DOHH2 (cell line): Measurements from ENCODE around the gene KRT33A.

Experiments used
- H3F3A ChIP-seq: fragments of 200-600 bp; sonication (generic), shearing (Covaris generic); 2 replicates; pipeline ENCODE4 v1.6.0; 2016; ENCODE audit warnings: antibody characterized with exemption, mild to moderate bottlenecking; ENCODE audit not compliant: control insufficient read depth, insufficient read depth
- H3K27ac ChIP-seq: fragments of 200-600 bp; sonication (generic); 2 replicates; pipeline ENCODE4 v1.5.1; 2014; ENCODE audit warnings: low read depth, mild to moderate bottlenecking, low read length, moderate library complexity
- H3K27me3 ChIP-seq: fragments of 200-600 bp; sonication (generic); 2 replicates; pipeline ENCODE4 v1.6.1; 2014; ENCODE audit warnings: mild to moderate bottlenecking, low read length, mixed read lengths; ENCODE audit not compliant: control insufficient read depth
- H3K36me3 ChIP-seq: fragments of 200-600 bp; sonication (generic); 2 replicates; pipeline ENCODE4 v1.6.1; 2014; ENCODE audit warnings: mild to moderate bottlenecking, low read length, moderate library complexity, mixed read lengths; ENCODE audit not compliant: control insufficient read depth
- H3K4me1 ChIP-seq: fragments of 200-600 bp; sonication (generic); 2 replicates; pipeline ENCODE4 v1.6.1; 2014; ENCODE audit warnings: mild to moderate bottlenecking, low read length, mixed read lengths; ENCODE audit not compliant: control insufficient read depth
- H3K4me2 ChIP-seq: fragments of 200-600 bp; sonication (generic); 2 replicates; pipeline ENCODE4 v1.6.0; 2014; ENCODE audit warnings: mild to moderate bottlenecking, low read length, moderate library complexity
- H3K4me3 ChIP-seq: fragments of 200-600 bp; sonication (generic); 2 replicates; pipeline ENCODE4 v1.5.1; 2014; ENCODE audit warnings: mild to moderate bottlenecking, low read length, mixed read lengths
- H3K79me2 ChIP-seq: fragments of 200-600 bp; sonication (generic); 2 replicates; pipeline ENCODE4 v1.6.1; 2014; ENCODE audit warnings: mild to moderate bottlenecking, low read length, mixed read lengths; ENCODE audit not compliant: control insufficient read depth
- H3K9me2 ChIP-seq: fragments of 200-600 bp; sonication (generic); replicated peaks from 2 replicates; pipeline ENCODE4 v1.6.1; 2014; ENCODE audit warnings: mild to moderate bottlenecking, low read length, mixed read lengths; ENCODE audit not compliant: control insufficient read depth
- H3K9me3 ChIP-seq: fragments of 200-600 bp; sonication (generic); 2 replicates; pipeline ENCODE4 v1.6.1; 2014; ENCODE audit warnings: antibody characterized with exemption, low read length, mixed read lengths; ENCODE audit not compliant: control insufficient read depth, insufficient read depth
- H4K20me1 ChIP-seq: fragments of 200-600 bp; sonication (generic); 2 replicates; pipeline ENCODE4 v1.6.0; 2014; ENCODE audit warnings: low read depth, mild to moderate bottlenecking, antibody characterized with exemption, low read length, moderate library complexity; ENCODE audit not compliant: control insufficient read depth, insufficient read depth
- CTCF ChIP-seq: fragments of 200-600 bp; sonication (generic); IDR thresholded peaks from one replicate; pipeline ENCODE4 v1.5.1; 2014; ENCODE audit warnings: antibody characterized with exemption, mild to moderate bottlenecking, low read depth, low read length; ENCODE audit not compliant: poor library complexity, severe bottlenecking
- EZH2phosphoT487 ChIP-seq: fragments of 200-600 bp; sonication (generic); IDR thresholded peaks from 2 replicates; pipeline ENCODE4 v1.6.1; 2017; ENCODE audit warnings: borderline replicate concordance, mild to moderate bottlenecking, antibody characterized with exemption, low read length, moderate library complexity, mixed read lengths

Gene KRT33A

GRCh38 chr17:41322094-41322902, 28.3 kb downstream of the KRT33A start:
- Histone ChIP-seq H3K4me2 (no peak overlapping the region), H3K36me3 (no peaks in the 10 kb centered on the region; the same call in 1 of the 2 replicates), H3K79me2 (no peaks in the 10 kb centered on the region), H3K9me2 (no peaks in the 10 kb centered on the region), H3K27ac (no peak overlapping the region), H3K4me3 (no peak overlapping the region), H4K20me1 (no peaks in the 10 kb centered on the region), H3K4me1 (peaks cover 25% of the 10 kb centered on the region), H3F3A (no peaks in the 10 kb centered on the region), H3K27me3 (no peaks in the 10 kb centered on the region), H3K9me3 (peaks cover 16% of the 10 kb centered on the region)
- no peak for TF ChIP-seq EZH2phosphoT487
- TF ChIP-seq CTCF, result peak; percentile 78

- Histone ChIP-seq H4K20me1 (no peaks in the 10 kb centered on the region), H3F3A (no peaks in the 10 kb centered on the region), H3K4me1 (peaks cover 25% of the 10 kb centered on the region), H3K79me2 (no peaks in the 10 kb centered on the region), H3K4me2 (no peak overlapping the region), H3K27ac (no peak overlapping the region), H3K4me3 (no peak overlapping the region), H3K27me3 (no peaks in the 10 kb centered on the region), H3K9me3 (peaks cover 16% of the 10 kb centered on the region), H3K36me3 (no peaks in the 10 kb centered on the region; the same call in 1 of the 2 replicates), H3K9me2 (no peaks in the 10 kb centered on the region)
- no peak for TF ChIP-seq EZH2phosphoT487
- TF ChIP-seq CTCF, result no peak
Measured at GRCh38 chr17:41318231-41318630, 32.4 kb downstream of the KRT33A start.

- no peak overlapping the region for H3K27ac ChIP-seq
- no peaks in the 10 kb centered on the region; the same call in 1 of the 2 replicates for H3K36me3 ChIP-seq
- H4K20me1 ChIP-seq, result no peaks in the 10 kb centered on the region
- TF ChIP-seq CTCF (no peak), EZH2phosphoT487 (no peak)
- no peaks in the 10 kb centered on the region for H3K9me2 ChIP-seq
- H3K79me2 ChIP-seq, result no peaks in the 10 kb centered on the region
- H3K27me3 ChIP-seq, result no peaks in the 10 kb centered on the region
- H3F3A ChIP-seq, result no peaks in the 10 kb centered on the region
- peaks cover 12% of the 10 kb centered on the region for H3K4me1 ChIP-seq
- H3K4me3 ChIP-seq, result no peak overlapping the region
- peaks cover 16% of the 10 kb centered on the region for H3K9me3 ChIP-seq
- no peak overlapping the region for H3K4me2 ChIP-seq
Measured at GRCh38 chr17:41315814-41316445, 34.7 kb downstream of the KRT33A start.
